HepG2 (cell line): Measurements from ENCODE around the gene CFAP300. TPM values are rescaled to one million over a fixed set of nuclear protein-coding genes. Genes with fewer than 3 reads are reported as not detected.

Source experiments
- BRCA1 ChIP-seq: sonication (generic); formaldehyde crosslinking; IDR thresholded peaks from 2 replicates; pipeline ENCODE4 v1.4.0; 2020; ENCODE audit warnings: missing genetic modification reagents
- ELF1 ChIP-seq: sonication (generic); formaldehyde crosslinking; IDR thresholded peaks from 2 replicates; pipeline ENCODE4 v1.4.0; 2020; ENCODE audit warnings: missing genetic modification reagents
- IRF2 ChIP-seq: IDR thresholded peaks from 2 replicates; pipeline ENCODE4 v1.6.1; 2018; ENCODE audit warnings: missing genetic modification reagents, missing compliant biosample characterization
- KDM3A ChIP-seq: IDR thresholded peaks from 2 replicates; pipeline ENCODE4 v1.6.1; 2018; ENCODE audit warnings: low read depth, missing compliant biosample characterization
- KLF16 ChIP-seq, 2 experiments: sonication (generic) in 1 of 2; formaldehyde crosslinking in 1 of 2; IDR thresholded peaks; 2 replicates each; pipeline versions ENCODE4 v1.6.1 to v1.8.0; 2016 to 2023; ENCODE audit warnings: missing genetic modification reagents in 2 of 2, missing compliant biosample characterization in 1 of 2
- MED1 ChIP-seq: sonication (generic); formaldehyde crosslinking; IDR thresholded peaks from 2 replicates; pipeline ENCODE4 v1.4.0; 2020; ENCODE audit warnings: missing genetic modification reagents
- MEF2D ChIP-seq: sonication (generic); formaldehyde crosslinking; IDR thresholded peaks from 2 replicates; pipeline ENCODE4 v1.5.1; 2020; ENCODE audit warnings: mild to moderate bottlenecking, missing genetic modification reagents
- NR2F6 ChIP-seq, 2 experiments: IDR thresholded peaks; 2 replicates each; pipeline ENCODE4 v1.6.1; 2016; ENCODE audit warnings: antibody characterized with exemption in 1 of 2, mild to moderate bottlenecking in 1 of 2
- RELA ChIP-seq: sonication (generic); formaldehyde crosslinking; IDR thresholded peaks from 2 replicates; pipeline ENCODE4 v1.4.0; 2020; ENCODE audit warnings: missing genetic modification reagents
- REXO4 ChIP-seq: sonication (generic); formaldehyde crosslinking; IDR thresholded peaks from 2 replicates; pipeline ENCODE4 v1.8.0; 2022; ENCODE audit warnings: missing genetic modification reagents, mild to moderate bottlenecking, borderline replicate concordance
- SOX13 ChIP-seq, 3 experiments: fragments of 450-650 bp in 1 of 3; sonication (generic) in 1 of 3; formaldehyde crosslinking in 1 of 3; IDR thresholded peaks in 2 of 3; conservative IDR thresholded peaks in 1 of 3; 2 replicates each; pipeline versions ENCODE4 v1.5.0 to v1.6.1; 2016 to 2020; ENCODE audit warnings: antibody characterized with exemption in 1 of 3, mild to moderate bottlenecking in 1 of 3, missing compliant biosample characterization in 1 of 3, missing genetic modification reagents in 1 of 3, moderate library complexity in 1 of 3
- SP4 ChIP-seq: sonication (generic); formaldehyde crosslinking; IDR thresholded peaks from 2 replicates; pipeline ENCODE4 v1.8.1; 2023; ENCODE audit warnings: mild to moderate bottlenecking, missing genetic modification reagents
- THAP11 ChIP-seq: IDR thresholded peaks from 2 replicates; pipeline ENCODE4 v1.6.1; 2016; ENCODE audit warnings: missing biosample characterization, missing genetic modification reagents
- ZFP36L1 ChIP-seq: sonication (generic); formaldehyde crosslinking; IDR thresholded peaks from 2 replicates; pipeline ENCODE4 v1.8.0; 2022; ENCODE audit warnings: mild to moderate bottlenecking, missing genetic modification reagents, moderate library complexity
- ZNF230 ChIP-seq: sonication (generic); formaldehyde crosslinking; IDR thresholded peaks from 2 replicates; pipeline ENCODE4 v1.4.0; 2020; ENCODE audit warnings: mild to moderate bottlenecking, missing genetic modification reagents
- polyA plus RNA-seq, 8 experiments: library from polyadenylated mRNA; depleted of rRNA in 3 of 8; stranded (reverse) in 7 of 8; unstranded in 1 of 8; fragments of >200 nt; fragmentation: Illumina TruSeq in 4 of 8; extraction: Trizol in 4 of 8; gene quantifications; 2 replicates each; pipeline versions ENCODE4 v1.2.1 to v1.2.3, GENCODE V29; 2011 to 2016; ENCODE audit warnings: low read depth in 4 of 8, missing spikeins in 1 of 8, mixed read lengths in 1 of 8; ENCODE audit not compliant: insufficient read depth in 1 of 8
- total RNA-seq, 5 experiments: library from RNA; depleted of rRNA; stranded (reverse); fragments of >200 nt; fragmentation: Illumina TruSeq; extraction: Trizol; gene quantifications; 2 replicates each; pipeline ENCODE4 v1.2.3, GENCODE V29; 2016; ENCODE audit warnings: low read depth in 1 of 5
- TF ChIP-seq, protein P1 (sequence below): fragments of 450-650 bp; IDR thresholded peaks from 2 replicates; pipeline ENCODE4 v1.6.1; 2017; ENCODE audit warnings: mild to moderate bottlenecking
- TF ChIP-seq, protein P2 (sequence below): sonication (generic); formaldehyde crosslinking; IDR thresholded peaks from 2 replicates; pipeline ENCODE4 v1.5.0; 2020; ENCODE audit warnings: missing genetic modification reagents
- TF ChIP-seq, protein P3 (sequence below): sonication (generic); formaldehyde crosslinking; IDR thresholded peaks from 2 replicates; pipeline ENCODE4 v1.5.1; 2020; ENCODE audit warnings: missing genetic modification reagents, mild to moderate bottlenecking, borderline replicate concordance
- TF ChIP-seq, protein P4 (sequence below): sonication (generic); formaldehyde crosslinking; IDR thresholded peaks from 2 replicates; pipeline ENCODE4 v1.8.1; 2023; ENCODE audit warnings: mild to moderate bottlenecking, missing genetic modification reagents
- TF ChIP-seq, protein P5 (sequence below): sonication (generic); formaldehyde crosslinking; conservative IDR thresholded peaks from 2 replicates; pipeline ENCODE4 v1.8.1; 2023; ENCODE audit warnings: missing genetic modification reagents

Gene CFAP300
- total and polyA plus RNA-seq, 2 of the 13 experiments (the other 11 are each of a cell fraction or from before 2014, with no cell fraction given): not detected

DNA sequence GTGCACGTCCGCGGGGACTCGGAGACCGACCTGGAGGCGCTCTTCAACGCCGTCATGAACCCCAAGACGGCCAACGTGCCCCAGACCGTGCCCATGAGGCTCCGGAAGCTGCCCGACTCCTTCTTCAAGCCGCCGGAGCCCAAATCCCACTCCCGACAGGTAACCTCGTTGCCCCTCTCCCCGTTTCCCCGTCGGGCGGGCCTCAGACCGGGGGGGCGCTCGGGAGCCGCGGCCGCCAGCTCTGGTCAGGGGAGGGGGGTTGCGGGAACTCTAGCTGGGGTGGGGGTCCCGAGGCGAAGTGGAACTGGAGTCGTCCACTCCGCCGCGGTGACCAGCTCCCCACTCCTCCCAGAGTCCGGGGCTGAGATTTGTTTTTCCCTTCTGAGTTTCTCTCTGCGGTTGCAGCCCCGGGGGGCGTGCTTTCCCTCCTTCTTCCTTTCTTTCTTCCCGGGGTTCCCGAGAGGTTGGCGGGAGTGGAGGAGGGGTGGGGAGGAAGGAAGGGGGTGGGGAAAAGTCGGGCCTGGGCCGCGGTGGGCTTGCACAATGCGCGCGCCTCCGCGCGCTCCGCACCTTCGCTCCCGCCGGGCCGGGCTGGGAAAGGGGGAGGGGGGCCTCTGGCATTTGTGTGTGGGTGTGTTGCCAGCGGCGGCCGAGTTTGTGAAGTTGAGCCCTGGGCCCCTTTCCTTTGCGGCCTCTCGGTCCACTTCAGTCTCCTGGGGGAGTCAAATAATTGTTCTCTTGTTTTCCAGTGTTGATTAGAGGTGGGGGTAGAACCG lies 64.0 kb downstream of the CFAP300 start (continued):
- TF ChIP-seq, protein P1, sequence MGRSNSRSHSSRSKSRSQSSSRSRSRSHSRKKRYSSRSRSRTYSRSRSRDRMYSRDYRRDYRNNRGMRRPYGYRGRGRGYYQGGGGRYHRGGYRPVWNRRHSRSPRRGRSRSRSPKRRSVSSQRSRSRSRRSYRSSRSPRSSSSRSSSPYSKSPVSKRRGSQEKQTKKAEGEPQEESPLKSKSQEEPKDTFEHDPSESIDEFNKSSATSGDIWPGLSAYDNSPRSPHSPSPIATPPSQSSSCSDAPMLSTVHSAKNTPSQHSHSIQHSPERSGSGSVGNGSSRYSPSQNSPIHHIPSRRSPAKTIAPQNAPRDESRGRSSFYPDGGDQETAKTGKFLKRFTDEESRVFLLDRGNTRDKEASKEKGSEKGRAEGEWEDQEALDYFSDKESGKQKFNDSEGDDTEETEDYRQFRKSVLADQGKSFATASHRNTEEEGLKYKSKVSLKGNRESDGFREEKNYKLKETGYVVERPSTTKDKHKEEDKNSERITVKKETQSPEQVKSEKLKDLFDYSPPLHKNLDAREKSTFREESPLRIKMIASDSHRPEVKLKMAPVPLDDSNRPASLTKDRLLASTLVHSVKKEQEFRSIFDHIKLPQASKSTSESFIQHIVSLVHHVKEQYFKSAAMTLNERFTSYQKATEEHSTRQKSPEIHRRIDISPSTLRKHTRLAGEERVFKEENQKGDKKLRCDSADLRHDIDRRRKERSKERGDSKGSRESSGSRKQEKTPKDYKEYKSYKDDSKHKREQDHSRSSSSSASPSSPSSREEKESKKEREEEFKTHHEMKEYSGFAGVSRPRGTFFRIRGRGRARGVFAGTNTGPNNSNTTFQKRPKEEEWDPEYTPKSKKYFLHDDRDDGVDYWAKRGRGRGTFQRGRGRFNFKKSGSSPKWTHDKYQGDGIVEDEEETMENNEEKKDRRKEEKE: no peak
- TF ChIP-seq KDM3A (CRISPR knock-in tag) (peak; percentile 45; the same call in 1 of the 2 replicates), SOX13 (IDR thresholded peaks at IDR 0.05) (peak; percentile 84), SOX13 (CRISPR knock-in tag; conservative IDR thresholded peaks at IDR 0.05 in 1 of 2, IDR thresholded peaks at IDR 0.05 in 1 of 2) (peak in 1 of 2 experiments; percentile 88; a peak in 2 of 4 replicates), ZNF230 (CRISPR knock-in tag) (no peak), SP4 (CRISPR knock-in tag) (no peak), MED1 (CRISPR knock-in tag) (peak; percentile 49; the same call in 1 of the 2 replicates), ELF1 (CRISPR knock-in tag) (no peak), IRF2 (no peak), RELA (no peak), KLF16 (CRISPR knock-in tag; IDR thresholded peaks at IDR 0.05) (peak in 1 of 2 experiments; percentile 79; a peak in 1 of 4 replicates), THAP11 (CRISPR knock-in tag) (peak; percentile 6; the same call in 1 of the 2 replicates), NR2F6 (IDR thresholded peaks at IDR 0.05) (no peak), NR2F6 (CRISPR knock-in tag; IDR thresholded peaks at IDR 0.05) (peak; percentile 28; the same call in 1 of the 2 replicates), REXO4 (no peak), ZFP36L1 (CRISPR knock-in tag) (no peak), MEF2D (CRISPR knock-in tag) (no peak), BRCA1 (CRISPR knock-in tag) (no peak)
- TF ChIP-seq, protein P2, sequence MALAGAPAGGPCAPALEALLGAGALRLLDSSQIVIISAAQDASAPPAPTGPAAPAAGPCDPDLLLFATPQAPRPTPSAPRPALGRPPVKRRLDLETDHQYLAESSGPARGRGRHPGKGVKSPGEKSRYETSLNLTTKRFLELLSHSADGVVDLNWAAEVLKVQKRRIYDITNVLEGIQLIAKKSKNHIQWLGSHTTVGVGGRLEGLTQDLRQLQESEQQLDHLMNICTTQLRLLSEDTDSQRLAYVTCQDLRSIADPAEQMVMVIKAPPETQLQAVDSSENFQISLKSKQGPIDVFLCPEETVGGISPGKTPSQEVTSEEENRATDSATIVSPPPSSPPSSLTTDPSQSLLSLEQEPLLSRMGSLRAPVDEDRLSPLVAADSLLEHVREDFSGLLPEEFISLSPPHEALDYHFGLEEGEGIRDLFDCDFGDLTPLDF (CRISPR knock-in tag): no peak; the same call in none of the 2 replicates
- TF ChIP-seq, protein P3, sequence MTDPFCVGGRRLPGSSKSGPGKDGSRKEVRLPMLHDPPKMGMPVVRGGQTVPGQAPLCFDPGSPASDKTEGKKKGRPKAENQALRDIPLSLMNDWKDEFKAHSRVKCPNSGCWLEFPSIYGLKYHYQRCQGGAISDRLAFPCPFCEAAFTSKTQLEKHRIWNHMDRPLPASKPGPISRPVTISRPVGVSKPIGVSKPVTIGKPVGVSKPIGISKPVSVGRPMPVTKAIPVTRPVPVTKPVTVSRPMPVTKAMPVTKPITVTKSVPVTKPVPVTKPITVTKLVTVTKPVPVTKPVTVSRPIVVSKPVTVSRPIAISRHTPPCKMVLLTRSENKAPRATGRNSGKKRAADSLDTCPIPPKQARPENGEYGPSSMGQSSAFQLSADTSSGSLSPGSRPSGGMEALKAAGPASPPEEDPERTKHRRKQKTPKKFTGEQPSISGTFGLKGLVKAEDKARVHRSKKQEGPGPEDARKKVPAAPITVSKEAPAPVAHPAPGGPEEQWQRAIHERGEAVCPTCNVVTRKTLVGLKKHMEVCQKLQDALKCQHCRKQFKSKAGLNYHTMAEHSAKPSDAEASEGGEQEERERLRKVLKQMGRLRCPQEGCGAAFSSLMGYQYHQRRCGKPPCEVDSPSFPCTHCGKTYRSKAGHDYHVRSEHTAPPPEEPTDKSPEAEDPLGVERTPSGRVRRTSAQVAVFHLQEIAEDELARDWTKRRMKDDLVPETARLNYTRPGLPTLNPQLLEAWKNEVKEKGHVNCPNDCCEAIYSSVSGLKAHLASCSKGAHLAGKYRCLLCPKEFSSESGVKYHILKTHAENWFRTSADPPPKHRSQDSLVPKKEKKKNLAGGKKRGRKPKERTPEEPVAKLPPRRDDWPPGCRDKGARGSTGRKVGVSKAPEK (CRISPR knock-in tag): no peak
- TF ChIP-seq, protein P4, sequence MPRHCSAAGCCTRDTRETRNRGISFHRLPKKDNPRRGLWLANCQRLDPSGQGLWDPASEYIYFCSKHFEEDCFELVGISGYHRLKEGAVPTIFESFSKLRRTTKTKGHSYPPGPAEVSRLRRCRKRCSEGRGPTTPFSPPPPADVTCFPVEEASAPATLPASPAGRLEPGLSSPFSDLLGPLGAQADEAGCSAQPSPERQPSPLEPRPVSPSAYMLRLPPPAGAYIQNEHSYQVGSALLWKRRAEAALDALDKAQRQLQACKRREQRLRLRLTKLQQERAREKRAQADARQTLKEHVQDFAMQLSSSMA: 0 out of 2 replicates have a peak, but pooled peaks have one; percentile 63
- TF ChIP-seq, protein P5, sequence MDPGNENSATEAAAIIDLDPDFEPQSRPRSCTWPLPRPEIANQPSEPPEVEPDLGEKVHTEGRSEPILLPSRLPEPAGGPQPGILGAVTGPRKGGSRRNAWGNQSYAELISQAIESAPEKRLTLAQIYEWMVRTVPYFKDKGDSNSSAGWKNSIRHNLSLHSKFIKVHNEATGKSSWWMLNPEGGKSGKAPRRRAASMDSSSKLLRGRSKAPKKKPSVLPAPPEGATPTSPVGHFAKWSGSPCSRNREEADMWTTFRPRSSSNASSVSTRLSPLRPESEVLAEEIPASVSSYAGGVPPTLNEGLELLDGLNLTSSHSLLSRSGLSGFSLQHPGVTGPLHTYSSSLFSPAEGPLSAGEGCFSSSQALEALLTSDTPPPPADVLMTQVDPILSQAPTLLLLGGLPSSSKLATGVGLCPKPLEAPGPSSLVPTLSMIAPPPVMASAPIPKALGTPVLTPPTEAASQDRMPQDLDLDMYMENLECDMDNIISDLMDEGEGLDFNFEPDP: no peak
